H7 (cell line): Measurements from ENCODE around the gene RNF149. TPM values are rescaled to one million over a fixed set of nuclear protein-coding genes. Genes with fewer than 3 reads are reported as not detected.

Source experiments
- DNase-seq: peaks from one replicate; pipeline ENCODE4 v3.0.0; 2012
- H3K27me3 ChIP-seq: 2 replicates; pipeline ENCODE4 v1.6.0; 2011; ENCODE audit warnings: mild to moderate bottlenecking, low read length; ENCODE audit not compliant: control insufficient read depth, insufficient read depth
- H3K36me3 ChIP-seq: replicated peaks from 2 replicates; pipeline ENCODE4 v1.5.1; 2011; ENCODE audit warnings: low read length; ENCODE audit not compliant: control insufficient read depth, insufficient read depth
- H3K4me3 ChIP-seq: 2 replicates; pipeline ENCODE4 v1.5.1; 2011; ENCODE audit warnings: low read depth, mild to moderate bottlenecking, control low read depth, low read length, moderate library complexity; ENCODE audit not compliant: insufficient read depth
- total RNA-seq: library from RNA; depleted of rRNA; stranded (reverse); fragments of >200 nt; shearing (Covaris generic); gene quantifications from 2 replicates; pipeline ENCODE4 v1.2.3, GENCODE V29; 2014

RNF149 gene
- total RNA-seq, 1 experiment from 2014 or later: 17.9 TPM

DNA sequence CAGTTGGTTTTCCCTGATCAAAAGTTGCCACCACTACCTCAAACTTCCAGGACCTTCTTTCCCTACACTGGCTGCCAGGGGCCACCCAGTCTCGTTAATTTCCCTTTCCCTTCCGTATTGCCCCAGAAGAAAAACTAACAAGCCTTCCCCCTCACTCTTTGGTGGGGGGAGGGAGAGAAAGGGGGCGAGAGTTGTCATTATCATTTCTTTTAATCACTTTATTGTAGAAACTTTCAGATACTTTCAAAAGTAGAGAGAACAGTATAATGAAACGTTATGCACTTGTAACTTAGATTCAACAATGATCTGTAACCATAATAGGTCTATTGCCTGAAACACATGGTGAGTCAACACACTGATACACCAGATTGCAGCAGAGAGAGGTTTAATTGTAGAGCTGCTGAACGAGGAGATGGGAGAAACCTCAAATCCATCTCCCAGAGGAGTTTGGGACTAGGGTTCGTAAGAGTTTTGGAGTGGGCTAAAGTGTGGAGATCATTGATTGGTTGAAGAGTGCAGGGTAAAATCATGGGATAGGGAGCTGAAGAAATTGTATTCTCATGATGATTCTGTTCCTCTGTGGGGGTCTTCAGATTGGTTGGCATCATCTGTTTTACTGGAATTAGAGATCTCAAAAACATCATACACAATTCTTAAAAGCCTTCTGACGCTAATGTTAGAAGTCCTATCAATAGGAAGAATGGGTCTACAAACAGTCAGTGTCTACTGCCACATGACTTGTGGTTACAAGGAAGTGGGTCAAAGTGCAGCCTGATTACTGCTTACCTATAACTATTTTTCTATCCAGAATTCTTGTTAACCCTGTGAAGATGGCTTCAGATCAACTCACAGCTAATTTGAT lies 2.6 kb upstream of the RNF149 start:
- no peaks in the 10 kb centered on the region for H3K36me3 ChIP-seq
- DNase-seq: no peak
- peaks cover 5% of the 10 kb centered on the region; the same call in 1 of the 2 replicates for H3K27me3 ChIP-seq
- H3K4me3 ChIP-seq: no peak overlapping the region

DNA sequence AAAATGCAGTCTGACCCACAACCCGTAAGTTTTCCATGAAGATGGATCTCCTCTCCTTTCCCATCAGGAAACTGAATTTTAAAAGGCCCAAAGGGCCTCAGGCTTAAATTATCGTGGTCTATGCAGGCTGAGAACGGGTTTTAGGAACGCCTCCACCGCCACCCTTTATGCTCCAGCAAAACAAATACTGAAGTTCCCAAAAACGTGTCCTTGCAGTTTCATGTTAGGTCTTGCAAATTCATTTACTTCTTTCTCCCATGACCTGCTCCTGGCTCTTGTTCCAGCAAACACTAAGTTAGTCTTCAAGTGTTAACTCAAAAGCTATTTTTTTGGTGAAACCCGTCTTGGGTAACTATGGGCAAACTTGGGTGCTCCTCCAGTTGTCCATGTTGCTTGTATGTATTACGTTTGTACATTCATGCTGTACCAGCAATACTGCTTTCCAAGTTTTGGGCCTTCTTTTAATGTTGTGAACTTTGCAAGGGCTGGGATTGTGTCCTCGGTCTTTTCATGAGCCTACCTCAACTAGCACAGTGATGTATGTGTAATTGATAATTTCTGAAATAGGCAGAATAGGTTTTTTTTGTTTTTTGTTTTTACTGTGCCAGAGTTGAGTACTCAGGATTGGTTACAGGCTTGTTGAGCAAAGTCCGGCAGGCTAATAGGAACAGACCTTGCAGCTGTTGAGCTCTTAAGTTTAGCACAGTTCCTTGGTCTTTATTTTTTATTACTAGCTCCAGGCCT lies 1.8 kb upstream of the RNF149 start:
- H3K4me3 ChIP-seq: no peak overlapping the region
- H3K27me3 ChIP-seq: peaks cover 5% of the 10 kb centered on the region; the same call in 1 of the 2 replicates
- no peak for DNase-seq
- no peaks in the 10 kb centered on the region for H3K36me3 ChIP-seq

DNA sequence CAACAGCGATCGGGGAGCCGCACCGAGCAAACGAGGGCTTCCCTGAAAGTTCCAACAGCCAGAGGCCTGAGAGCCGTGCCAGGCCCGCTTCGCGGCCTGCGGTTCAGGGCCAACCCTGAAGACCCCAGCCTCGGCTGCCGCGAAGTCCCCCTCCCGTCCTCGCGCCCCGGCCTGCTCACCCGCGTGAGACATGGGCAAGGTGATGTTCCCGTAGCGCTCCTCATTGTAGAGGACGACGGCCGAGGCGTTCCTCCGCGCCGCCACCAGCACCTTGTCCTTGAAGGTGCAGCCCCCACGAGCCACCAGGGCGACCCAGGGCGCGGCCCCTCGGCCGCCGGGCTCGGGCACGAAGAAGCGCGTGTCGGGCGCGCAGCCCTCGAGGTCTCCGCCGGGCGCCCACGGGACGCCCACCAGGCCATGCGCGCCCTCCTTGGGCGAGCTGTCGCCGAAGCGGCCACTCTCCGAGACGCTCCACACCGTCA lies 510 bp downstream of the RNF149 start:
- DNase-seq: peak; percentile 72
- H3K4me3 ChIP-seq: peak overlapping the region; percentile 86
- no peaks in the 10 kb centered on the region for H3K36me3 ChIP-seq
- peaks cover 5% of the 10 kb centered on the region; the same call in 1 of the 2 replicates for H3K27me3 ChIP-seq

DNA sequence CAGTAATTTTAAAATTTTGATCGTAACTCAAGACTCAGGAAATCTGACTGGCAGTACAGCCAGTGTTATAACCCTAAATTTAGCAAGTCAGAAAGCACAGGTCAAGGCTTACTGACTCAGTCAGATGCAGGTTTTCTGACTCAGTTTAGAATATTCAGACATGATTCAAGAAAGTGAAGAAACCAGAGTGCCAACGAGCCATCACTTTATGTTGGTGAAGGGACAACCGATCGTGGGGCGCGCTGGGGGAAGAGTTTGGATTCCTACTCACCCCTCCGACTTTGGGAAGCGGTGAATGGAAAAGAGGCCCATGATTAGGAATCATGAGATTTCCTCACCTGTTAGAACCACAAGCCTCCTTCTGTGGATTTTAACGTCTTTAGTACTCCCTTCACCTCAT lies 998 bp downstream of the RNF149 start:
- H3K27me3 ChIP-seq: peaks cover 5% of the 10 kb centered on the region; the same call in 1 of the 2 replicates
- no peaks in the 10 kb centered on the region; the same call in 1 of the 2 replicates for H3K36me3 ChIP-seq
- no peak for DNase-seq
- H3K4me3 ChIP-seq: peak overlapping the region; percentile 86

DNA sequence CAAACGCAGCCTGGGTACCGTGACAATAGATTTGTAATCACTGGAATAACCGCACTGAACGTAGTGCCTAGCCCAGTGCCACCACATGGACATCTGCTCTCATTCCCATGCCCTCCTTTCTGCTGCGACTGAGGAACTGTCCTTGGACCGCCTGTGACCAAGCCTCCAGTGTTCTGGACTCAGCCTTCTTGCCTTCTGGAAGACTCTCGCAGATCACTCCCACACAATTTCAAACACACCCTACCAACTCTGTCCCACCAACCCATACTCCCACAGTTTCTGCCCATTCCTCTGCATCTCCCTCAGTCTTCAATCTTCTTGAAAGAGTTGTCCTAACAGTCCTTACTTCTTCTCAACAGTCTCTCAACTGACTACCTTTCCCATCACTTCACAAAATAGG lies 2.1 kb downstream of the RNF149 start:
- H3K4me3 ChIP-seq: no peak overlapping the region
- no peak for DNase-seq
- H3K36me3 ChIP-seq: no peaks in the 10 kb centered on the region; the same call in 1 of the 2 replicates
- H3K27me3 ChIP-seq: peaks cover 5% of the 10 kb centered on the region; the same call in 1 of the 2 replicates

DNA sequence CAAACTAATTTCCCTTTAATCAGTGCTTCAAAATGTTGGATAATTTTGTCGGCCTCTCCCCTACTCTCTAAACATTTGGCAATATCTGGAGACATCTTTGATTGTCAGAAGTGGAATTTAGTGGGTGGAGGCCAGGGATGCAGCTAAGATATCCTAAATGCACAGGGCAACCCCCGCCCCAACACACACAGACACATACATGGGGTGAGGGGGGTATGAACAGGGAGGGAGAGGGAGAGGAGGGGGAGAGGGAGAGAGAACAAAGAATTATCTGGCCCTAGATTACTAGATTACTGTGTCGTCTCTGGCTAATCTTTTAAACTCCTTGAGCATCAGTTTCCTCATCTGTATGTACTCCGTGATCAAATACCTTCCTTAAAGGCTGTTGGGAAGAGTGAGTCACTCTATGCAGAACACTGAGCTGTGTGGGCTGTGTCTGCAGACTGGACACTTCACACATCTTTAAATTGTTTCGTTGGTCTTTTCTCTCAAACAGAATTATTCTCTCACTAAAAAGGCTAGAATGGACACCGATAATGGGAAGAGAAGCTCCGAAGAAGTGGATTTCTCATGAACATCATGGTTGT lies 2.9 kb downstream of the RNF149 start:
- no peak for DNase-seq
- no peak overlapping the region for H3K4me3 ChIP-seq

DNA sequence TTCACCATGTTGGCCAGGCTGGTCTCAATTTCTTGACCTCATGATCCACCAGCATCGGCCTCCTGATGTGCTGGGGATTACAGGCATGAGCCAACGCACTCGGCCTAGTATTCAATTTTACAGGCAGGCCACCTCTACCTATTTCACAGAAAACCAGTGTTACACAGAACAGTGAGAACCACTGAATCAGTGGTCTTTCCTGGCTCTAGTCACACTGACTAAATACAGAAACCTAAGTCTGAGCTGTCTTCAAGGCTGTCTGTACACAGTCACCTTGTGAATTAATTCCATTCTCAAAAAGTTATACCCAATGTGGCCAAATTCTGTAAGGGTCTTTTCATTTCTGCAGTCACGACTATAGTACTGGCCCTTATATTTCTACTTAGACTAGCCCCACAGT lies 3.5 kb downstream of the RNF149 start:
- no peak overlapping the region for H3K4me3 ChIP-seq
- H3K27me3 ChIP-seq: peaks cover 5% of the 10 kb centered on the region; the same call in 1 of the 2 replicates
- no peak for DNase-seq
- no peaks in the 10 kb centered on the region; the same call in 1 of the 2 replicates for H3K36me3 ChIP-seq

More for the DNA sequence above, 2.9 kb downstream of the RNF149 start:
- peaks cover 5% of the 10 kb centered on the region; the same call in 1 of the 2 replicates for H3K27me3 ChIP-seq
- no peaks in the 10 kb centered on the region; the same call in 1 of the 2 replicates for H3K36me3 ChIP-seq

DNA sequence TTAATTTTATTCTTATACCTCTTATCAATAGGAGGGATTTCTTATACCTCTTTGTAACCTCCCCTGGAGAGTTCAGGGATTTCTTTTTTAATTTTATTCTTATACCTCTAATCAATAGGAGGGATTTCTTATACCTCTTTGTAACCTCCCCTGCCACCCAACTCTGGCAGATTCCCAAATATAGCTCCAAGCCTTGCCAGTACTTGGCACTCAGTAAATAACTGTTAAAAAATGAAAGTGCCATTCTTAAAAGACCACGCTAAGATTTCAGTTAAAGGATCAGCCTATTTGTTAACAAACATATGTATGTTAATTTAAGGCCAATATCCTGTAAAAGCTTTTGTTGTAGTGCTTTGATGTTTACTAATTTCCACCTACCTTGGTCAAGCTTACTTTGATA lies 4.8 kb downstream of the RNF149 start:
- no peak overlapping the region for H3K4me3 ChIP-seq
- no peaks in the 10 kb centered on the region; the same call in 1 of the 2 replicates for H3K36me3 ChIP-seq
- no peak for DNase-seq
- H3K27me3 ChIP-seq: peaks cover 5% of the 10 kb centered on the region; the same call in 1 of the 2 replicates

DNA sequence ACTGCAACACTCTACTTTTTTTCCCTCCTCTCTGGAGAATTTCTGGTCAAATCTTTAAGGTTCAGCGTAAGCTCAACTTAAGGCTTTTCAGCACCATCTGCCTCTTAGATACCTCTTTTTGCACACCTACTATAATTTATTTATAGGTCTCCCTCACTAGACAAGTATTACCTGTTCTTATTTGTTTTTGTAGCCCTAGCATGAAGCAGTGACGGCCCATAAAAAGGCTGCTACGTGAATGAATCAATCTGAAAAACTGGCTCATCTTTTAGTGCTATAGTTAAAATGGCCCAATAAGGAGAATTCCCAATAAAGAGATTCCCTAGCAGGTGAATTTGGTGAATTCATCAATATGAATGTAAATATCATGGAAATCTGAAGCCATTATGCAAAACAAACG lies 6.5 kb downstream of the RNF149 start:
- H3K4me3 ChIP-seq: no peak overlapping the region
- no peaks in the 10 kb centered on the region; the same call in 1 of the 2 replicates for H3K36me3 ChIP-seq
- H3K27me3 ChIP-seq: no peaks in the 10 kb centered on the region
- DNase-seq: no peak

DNA sequence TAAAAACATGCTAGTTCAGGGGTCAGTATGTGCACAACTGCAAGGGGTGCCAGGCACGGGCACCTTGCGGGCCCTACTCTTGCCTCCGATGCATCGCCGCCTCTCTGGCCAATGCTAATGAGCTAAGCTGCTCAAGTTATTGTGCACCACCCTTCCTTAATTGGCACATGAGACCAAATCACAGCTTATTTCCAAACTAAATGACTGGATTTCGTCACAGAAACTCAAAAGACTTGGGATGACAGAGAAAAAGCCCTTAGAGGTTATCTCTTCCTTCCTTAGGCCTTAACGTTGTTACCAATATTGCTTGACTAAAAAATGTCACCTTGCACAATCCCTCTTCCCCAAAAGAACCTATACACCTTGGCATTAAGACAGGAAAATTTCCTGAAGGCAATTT lies 7.7 kb downstream of the RNF149 start:
- H3K4me3 ChIP-seq: no peak overlapping the region
- DNase-seq: no peak
- no peaks in the 10 kb centered on the region for H3K27me3 ChIP-seq
- H3K36me3 ChIP-seq: no peaks in the 10 kb centered on the region; the same call in 1 of the 2 replicates

DNA sequence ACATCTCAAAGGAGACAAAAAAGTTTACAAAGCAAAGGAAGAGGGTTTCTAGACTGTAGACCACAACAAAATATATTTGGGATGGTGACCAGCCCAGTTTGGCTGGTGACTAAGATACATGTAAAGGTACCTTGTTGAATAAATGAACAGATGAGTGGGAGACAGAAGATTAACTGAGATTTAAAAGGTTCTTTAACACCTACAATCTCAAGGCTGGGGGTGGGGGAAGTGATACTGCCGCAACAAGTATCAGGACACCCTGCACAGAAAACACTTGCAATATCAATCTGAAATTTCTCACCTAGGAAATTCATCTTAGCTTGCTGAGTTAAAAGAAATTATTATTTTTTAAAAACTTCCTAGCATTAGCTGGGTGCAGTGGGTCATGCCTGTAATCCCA lies 8.3 kb downstream of the RNF149 start:
- no peaks in the 10 kb centered on the region; the same call in 1 of the 2 replicates for H3K36me3 ChIP-seq
- H3K27me3 ChIP-seq: no peaks in the 10 kb centered on the region
- no peak for DNase-seq
- no peak overlapping the region for H3K4me3 ChIP-seq

DNA sequence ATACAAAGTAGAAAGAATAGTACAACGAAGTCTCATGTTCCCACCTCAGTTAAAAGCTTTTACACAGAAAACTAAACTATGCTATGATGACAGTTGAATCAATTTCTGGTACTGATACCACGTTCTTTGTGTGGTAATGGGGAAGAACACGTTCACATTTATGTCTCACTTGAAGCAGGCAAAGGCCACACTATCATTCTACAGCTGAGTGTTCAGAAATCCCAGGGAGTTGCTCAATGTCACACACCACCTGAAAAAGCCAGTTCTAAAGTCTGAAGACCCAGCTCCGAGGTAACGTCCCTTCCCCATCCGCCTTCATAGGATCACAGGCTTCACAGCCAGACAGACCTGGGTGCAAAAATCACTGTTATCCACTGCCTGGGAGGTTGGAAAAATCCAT lies 8.9 kb downstream of the RNF149 start:
- DNase-seq: no peak

DNA sequence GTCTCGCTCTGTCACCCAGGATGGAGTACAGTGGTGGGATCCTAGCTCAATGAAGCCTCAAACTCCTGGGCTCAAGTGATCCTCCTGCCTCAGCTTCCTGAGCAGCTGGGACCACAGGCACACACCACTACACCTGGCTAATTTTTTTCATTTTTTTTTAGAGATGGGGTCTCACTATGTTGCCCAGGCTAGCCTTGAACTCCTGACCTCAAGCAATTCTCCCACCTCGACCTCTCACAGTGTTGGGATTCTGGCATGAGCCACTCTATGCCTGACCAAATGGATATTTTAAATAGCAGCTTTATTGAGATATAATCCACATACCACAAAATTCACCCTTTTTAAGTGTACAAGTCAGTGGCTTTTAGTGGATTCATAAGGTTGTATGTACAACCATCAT lies 11.1 kb downstream of the RNF149 start:
- DNase-seq: no peak
- Histone ChIP-seq H3K36me3 (peaks cover 4% of the 10 kb centered on the region), H3K4me3 (no peak overlapping the region), H3K27me3 (no peaks in the 10 kb centered on the region)

More for the DNA sequence above, 8.9 kb downstream of the RNF149 start:
- Histone ChIP-seq H3K36me3 (peaks cover 1% of the 10 kb centered on the region; the same call in 1 of the 2 replicates), H3K4me3 (no peak overlapping the region), H3K27me3 (no peaks in the 10 kb centered on the region)

DNA sequence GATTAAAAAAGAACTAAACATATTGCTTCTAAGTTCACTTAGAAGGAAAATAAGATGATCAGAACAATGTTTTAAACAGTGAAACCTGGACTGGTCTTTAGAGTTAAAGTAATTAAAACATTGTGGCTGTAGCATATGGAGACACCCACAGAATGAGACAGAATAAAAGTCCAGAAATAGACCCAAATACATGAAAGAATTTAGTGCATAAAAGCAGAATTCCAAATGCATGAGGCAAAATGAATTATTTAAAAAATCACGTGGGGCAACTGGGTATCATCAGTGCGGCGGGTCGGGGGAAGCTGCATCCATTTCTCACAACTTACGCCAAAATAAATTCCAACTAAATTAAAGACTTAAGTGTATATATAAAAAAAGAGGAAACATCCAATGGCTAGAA lies 12.1 kb downstream of the RNF149 start:
- no peak overlapping the region for H3K4me3 ChIP-seq
- H3K27me3 ChIP-seq: no peaks in the 10 kb centered on the region
- peaks cover 4% of the 10 kb centered on the region for H3K36me3 ChIP-seq
- no peak for DNase-seq
